MM.1S (cell line): Measurements from ENCODE around the gene ATM.

Experiments
- EZH2 ChIP-seq: fragments of 300-600 bp; sonication (generic); optimal IDR thresholded peaks from 2 replicates; pipeline ENCODE3; 2017; ENCODE audit warnings: low read depth, mild to moderate bottlenecking, antibody characterized with exemption, low read length, mixed read lengths
- TF ChIP-seq, protein P1 (sequence below): fragments of 300-600 bp; sonication (generic); IDR thresholded peaks from 2 replicates; pipeline ENCODE4 v1.5.1; 2016; ENCODE audit warnings: antibody characterized with exemption, low read length, mixed read lengths

DNA sequence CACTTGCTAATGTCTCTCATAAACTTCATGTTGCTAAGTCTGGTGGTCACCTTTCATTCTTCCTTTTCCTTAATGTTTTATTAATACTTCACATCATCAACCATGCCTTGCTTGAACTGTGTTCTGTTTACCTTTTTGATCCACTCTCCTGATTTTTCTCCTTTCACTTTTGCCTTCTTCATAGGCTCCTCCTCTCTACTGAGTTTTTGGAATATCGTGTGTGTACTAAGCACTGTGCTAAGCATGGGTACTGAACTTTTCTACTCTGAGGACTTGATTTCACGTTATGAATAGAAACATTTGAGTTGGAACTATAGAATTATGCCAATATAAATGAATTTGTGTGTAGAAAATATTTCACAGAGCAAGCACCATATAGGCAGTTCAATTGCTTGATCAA is 90.6 kb downstream of the ATM start:
- TF ChIP-seq, protein P1, sequence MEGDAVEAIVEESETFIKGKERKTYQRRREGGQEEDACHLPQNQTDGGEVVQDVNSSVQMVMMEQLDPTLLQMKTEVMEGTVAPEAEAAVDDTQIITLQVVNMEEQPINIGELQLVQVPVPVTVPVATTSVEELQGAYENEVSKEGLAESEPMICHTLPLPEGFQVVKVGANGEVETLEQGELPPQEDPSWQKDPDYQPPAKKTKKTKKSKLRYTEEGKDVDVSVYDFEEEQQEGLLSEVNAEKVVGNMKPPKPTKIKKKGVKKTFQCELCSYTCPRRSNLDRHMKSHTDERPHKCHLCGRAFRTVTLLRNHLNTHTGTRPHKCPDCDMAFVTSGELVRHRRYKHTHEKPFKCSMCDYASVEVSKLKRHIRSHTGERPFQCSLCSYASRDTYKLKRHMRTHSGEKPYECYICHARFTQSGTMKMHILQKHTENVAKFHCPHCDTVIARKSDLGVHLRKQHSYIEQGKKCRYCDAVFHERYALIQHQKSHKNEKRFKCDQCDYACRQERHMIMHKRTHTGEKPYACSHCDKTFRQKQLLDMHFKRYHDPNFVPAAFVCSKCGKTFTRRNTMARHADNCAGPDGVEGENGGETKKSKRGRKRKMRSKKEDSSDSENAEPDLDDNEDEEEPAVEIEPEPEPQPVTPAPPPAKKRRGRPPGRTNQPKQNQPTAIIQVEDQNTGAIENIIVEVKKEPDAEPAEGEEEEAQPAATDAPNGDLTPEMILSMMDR, result no peak
- no peak for TF ChIP-seq EZH2
